ENCODE results near the gene ZDBF2. TPM values are rescaled to one million over a fixed set of nuclear protein-coding genes. Genes with fewer than 3 reads are reported as not detected.

The ZDBF2 gene
- total and polyA plus RNA-seq, 9 of the 15 experiments (the other 6 are each of a cell fraction or from before 2014, with no cell fraction given): 0.01 to 0.04 (median 0.03) TPM; not detected in 3

DNA sequence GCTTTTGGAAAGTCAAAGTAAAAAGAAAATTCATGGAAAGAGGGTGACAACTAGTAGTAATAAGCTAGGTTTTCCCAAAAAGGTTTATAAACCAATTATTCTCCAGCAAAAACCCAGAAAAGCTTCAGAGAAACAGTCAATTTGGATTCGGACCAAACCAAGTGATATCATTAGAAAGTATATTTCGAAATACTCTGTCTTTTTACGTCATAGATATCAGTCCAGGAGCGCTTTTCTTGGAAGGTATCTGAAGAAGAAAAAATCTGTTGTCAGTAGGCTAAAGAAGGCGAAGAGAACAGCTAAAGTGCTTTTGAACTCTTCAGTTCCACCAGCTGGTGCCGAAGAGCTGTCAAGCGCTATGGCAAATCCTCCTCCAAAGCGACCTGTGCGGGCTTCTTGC, 36.6 kb downstream of the ZDBF2 start:
- Histone ChIP-seq H3K9me1 (ENCODE audit: control insufficient read depth, insufficient read depth, low read length) (no peaks in the 10 kb centered on the region), H3K9ac (ENCODE audit: insufficient read depth in 1 of 2, low read depth in 2 of 2, low read length in 2 of 2) (no peak overlapping the region), H3K4me3 (no peak overlapping the region), H3K27ac (ENCODE audit: extremely low read depth, low read depth, low read length) (no peak overlapping the region), H3K4me2 (ENCODE audit: insufficient read depth, low read length) (no peak overlapping the region), H2AFZ (ENCODE audit: low read depth, low read length) (no peak overlapping the region), H3K9me3 (replicated peaks; ENCODE audit: control insufficient read depth, insufficient read depth, low read depth, low read length) (no peaks in the 10 kb centered on the region), H3K36me3 (ENCODE audit: control insufficient read depth, insufficient read depth, low read length) (no peaks in the 10 kb centered on the region), H3K27me3 (ENCODE audit: control insufficient read depth in 2 of 2, insufficient read depth in 2 of 2, low read length in 2 of 2) (no peaks in the 10 kb centered on the region; a peak in 1 of 5 replicates), H3K4me1 (replicated peaks in 1 of 2; ENCODE audit: control insufficient read depth in 2 of 2, insufficient read depth in 2 of 2, low read length in 2 of 2) (no peaks in the 10 kb centered on the region), H4K20me1 (replicated peaks; ENCODE audit: control insufficient read depth, insufficient read depth, low read length) (no peaks in the 10 kb centered on the region), H3K79me2 (ENCODE audit: control insufficient read depth, insufficient read depth, low read length) (no peaks in the 10 kb centered on the region)
- no peak for ATAC-seq
- CTCF ChIA-PET (ENCODE audit: low intra/inter-chr PET ratio): no interaction called here
- intact Hi-C loops (cut with micrococcal nuclease) (no loop called here), in situ Hi-C loops (cut with MboI) (no loop called here)
- no peak for DNase-seq (ENCODE audit: extremely low read depth in 1 of 4, low spot score in 3 of 4)
- POLR2A ChIA-PET: interaction anchor here (0.6 kb wide), 1 partner anchor 512 kb away, joined by 4 read pairs; no protein-coding TSS in a partner anchor
- no peak for FAIRE-seq
- BruUV-seq (replicated peaks): no TSS peak
- WGBS (ENCODE audit: insufficient coverage, low coverage, missing lambda C conversion rate): 8% methylated on average over 9 of the region's 9 CpGs
- TF ChIP-seq CEBPB (tag; IDR thresholded peaks at IDR 0.05) (0 out of 2 replicates have a peak, but pooled peaks have one; percentile 8), TAF1 (IDR thresholded peaks at IDR 0.05; ENCODE audit: control insufficient read depth, extremely low read depth, insufficient read depth, low read length, severe bottlenecking) (no peak)

DNA sequence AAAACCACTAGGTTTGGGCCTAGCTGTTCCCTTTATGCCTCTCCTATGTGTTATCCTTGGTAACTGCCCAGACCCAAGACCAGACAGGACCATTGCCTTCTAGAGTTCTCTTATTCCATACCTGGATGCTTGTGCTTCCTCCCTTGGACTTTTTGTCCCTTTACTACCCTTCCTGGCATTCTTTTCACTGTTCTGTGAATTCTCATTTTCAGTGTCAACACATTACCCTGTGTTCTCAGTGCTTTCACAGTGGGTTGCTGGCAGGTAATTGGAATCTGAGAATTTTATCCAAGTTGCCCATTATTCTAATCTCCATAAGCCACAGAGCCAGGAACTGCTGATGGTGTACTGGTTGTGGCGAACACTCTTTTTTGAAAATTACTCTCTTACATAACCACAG, 41.7 kb downstream of the ZDBF2 start:
- Histone ChIP-seq H3K27ac (ENCODE audit: extremely low read depth, low read depth, low read length) (no peak overlapping the region), H3K4me2 (ENCODE audit: insufficient read depth, low read length) (no peak overlapping the region), H3K36me3 (ENCODE audit: control insufficient read depth, insufficient read depth, low read length) (no peaks in the 10 kb centered on the region), H3K4me3 (no peak overlapping the region), H3K79me2 (ENCODE audit: control insufficient read depth, insufficient read depth, low read length) (no peaks in the 10 kb centered on the region), H3K9me1 (ENCODE audit: control insufficient read depth, insufficient read depth, low read length) (no peaks in the 10 kb centered on the region), H3K4me1 (replicated peaks in 1 of 2; ENCODE audit: control insufficient read depth in 2 of 2, insufficient read depth in 2 of 2, low read length in 2 of 2) (no peaks in the 10 kb centered on the region), H4K20me1 (replicated peaks; ENCODE audit: control insufficient read depth, insufficient read depth, low read length) (no peaks in the 10 kb centered on the region), H3K9ac (ENCODE audit: insufficient read depth in 1 of 2, low read depth in 2 of 2, low read length in 2 of 2) (no peak overlapping the region), H3K27me3 (ENCODE audit: control insufficient read depth in 2 of 2, insufficient read depth in 2 of 2, low read length in 2 of 2) (no peaks in the 10 kb centered on the region), H2AFZ (ENCODE audit: low read depth, low read length) (no peak overlapping the region), H3K9me3 (replicated peaks; ENCODE audit: control insufficient read depth, insufficient read depth, low read depth, low read length) (no peaks in the 10 kb centered on the region)
- 20% methylated on average over 1 of the region's 1 CpG for WGBS (ENCODE audit: insufficient coverage, low coverage, missing lambda C conversion rate)
- intact Hi-C loops (cut with micrococcal nuclease): no loop called here
- FAIRE-seq (no peak), DNase-seq (ENCODE audit: extremely low read depth in 1 of 4, low spot score in 3 of 4) (no peak), ATAC-seq (no peak)
- ChIA-PET POLR2A (no interaction called here), CTCF (ENCODE audit: low intra/inter-chr PET ratio) (no interaction called here)
- BruUV-seq (replicated peaks): no TSS peak
- in situ Hi-C loops (cut with MboI): no loop called here
- no peak for TF ChIP-seq L3MBTL2 (IDR thresholded peaks at IDR 0.05)
- TF ChIP-seq MLLT1 (IDR thresholded peaks at IDR 0.05): no peak
- TF ChIP-seq PPARD (CRISPR knock-in tag; IDR thresholded peaks at IDR 0.05): no peak
- TF ChIP-seq, protein P1, sequence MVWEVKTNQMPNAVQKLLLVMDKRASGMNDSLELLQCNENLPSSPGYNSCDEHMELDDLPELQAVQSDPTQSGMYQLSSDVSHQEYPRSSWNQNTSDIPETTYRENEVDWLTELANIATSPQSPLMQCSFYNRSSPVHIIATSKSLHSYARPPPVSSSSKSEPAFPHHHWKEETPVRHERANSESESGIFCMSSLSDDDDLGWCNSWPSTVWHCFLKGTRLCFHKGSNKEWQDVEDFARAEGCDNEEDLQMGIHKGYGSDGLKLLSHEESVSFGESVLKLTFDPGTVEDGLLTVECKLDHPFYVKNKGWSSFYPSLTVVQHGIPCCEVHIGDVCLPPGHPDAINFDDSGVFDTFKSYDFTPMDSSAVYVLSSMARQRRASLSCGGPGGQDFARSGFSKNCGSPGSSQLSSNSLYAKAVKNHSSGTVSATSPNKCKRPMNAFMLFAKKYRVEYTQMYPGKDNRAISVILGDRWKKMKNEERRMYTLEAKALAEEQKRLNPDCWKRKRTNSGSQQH (CRISPR knock-in tag; IDR thresholded peaks at IDR 0.05): no peak
- TF ChIP-seq, protein P2, sequence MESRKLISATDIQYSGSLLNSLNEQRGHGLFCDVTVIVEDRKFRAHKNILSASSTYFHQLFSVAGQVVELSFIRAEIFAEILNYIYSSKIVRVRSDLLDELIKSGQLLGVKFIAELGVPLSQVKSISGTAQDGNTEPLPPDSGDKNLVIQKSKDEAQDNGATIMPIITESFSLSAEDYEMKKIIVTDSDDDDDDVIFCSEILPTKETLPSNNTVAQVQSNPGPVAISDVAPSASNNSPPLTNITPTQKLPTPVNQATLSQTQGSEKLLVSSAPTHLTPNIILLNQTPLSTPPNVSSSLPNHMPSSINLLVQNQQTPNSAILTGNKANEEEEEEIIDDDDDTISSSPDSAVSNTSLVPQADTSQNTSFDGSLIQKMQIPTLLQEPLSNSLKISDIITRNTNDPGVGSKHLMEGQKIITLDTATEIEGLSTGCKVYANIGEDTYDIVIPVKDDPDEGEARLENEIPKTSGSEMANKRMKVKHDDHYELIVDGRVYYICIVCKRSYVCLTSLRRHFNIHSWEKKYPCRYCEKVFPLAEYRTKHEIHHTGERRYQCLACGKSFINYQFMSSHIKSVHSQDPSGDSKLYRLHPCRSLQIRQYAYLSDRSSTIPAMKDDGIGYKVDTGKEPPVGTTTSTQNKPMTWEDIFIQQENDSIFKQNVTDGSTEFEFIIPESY (CRISPR knock-in tag; IDR thresholded peaks at IDR 0.05): no peak
- no peak for TF ChIP-seq ZNF316 (IDR thresholded peaks at IDR 0.05)
- TF ChIP-seq ILF3 (IDR thresholded peaks at IDR 0.05; ENCODE audit: borderline replicate concordance): no peak
- TF ChIP-seq TAF1 (IDR thresholded peaks at IDR 0.05; ENCODE audit: control insufficient read depth, extremely low read depth, insufficient read depth, low read length, severe bottlenecking): no peak
- no peak for TF ChIP-seq TEAD1 (CRISPR knock-in tag; IDR thresholded peaks at IDR 0.05)
- no peak for TF ChIP-seq GTF2A2 (tag; IDR thresholded peaks at IDR 0.05)
- TF ChIP-seq XRCC3 (IDR thresholded peaks at IDR 0.05): no peak

All from K562 (cell line).